Loucy (cell line): ENCODE results near the gene RAB35.

Experiments used
- H2AFZ ChIP-seq: fragments of 200-600 bp; sonication (generic); 2 replicates; pipeline ENCODE4 v1.6.0; 2016; ENCODE audit warnings: antibody characterized with exemption, mild to moderate bottlenecking, low read length, moderate library complexity
- H3F3A ChIP-seq: fragments of 200-600 bp; 2 replicates; pipeline ENCODE4 v1.6.0; 2016; ENCODE audit warnings: antibody characterized with exemption, low read depth, mild to moderate bottlenecking
- H3K27me3 ChIP-seq: fragments of 200-600 bp; sonication (generic); 2 replicates; pipeline ENCODE4 v1.6.1; 2014; ENCODE audit warnings: low read length, mild to moderate bottlenecking; ENCODE audit not compliant: insufficient read depth, poor library complexity, severe bottlenecking
- H3K36me3 ChIP-seq: fragments of 200-600 bp; sonication (generic); 2 replicates; pipeline ENCODE4 v1.6.1; 2016; ENCODE audit warnings: low read length; ENCODE audit not compliant: insufficient read depth
- H3K4me1 ChIP-seq: fragments of 200-600 bp; sonication (generic); 2 replicates; pipeline ENCODE4 v1.5.1; 2014; ENCODE audit warnings: low read length, mild to moderate bottlenecking; ENCODE audit not compliant: insufficient read depth, poor library complexity, severe bottlenecking
- H3K4me2 ChIP-seq: fragments of 200-600 bp; sonication (generic); 2 replicates; pipeline ENCODE4 v1.6.0; 2014; ENCODE audit warnings: antibody characterized with exemption, low read length, low read depth, mild to moderate bottlenecking; ENCODE audit not compliant: poor library complexity, severe bottlenecking
- H3K4me3 ChIP-seq: fragments of 200-600 bp; sonication (generic); 2 replicates; pipeline ENCODE4 v1.5.1; 2014; ENCODE audit warnings: low read length, mild to moderate bottlenecking, mixed read lengths; ENCODE audit not compliant: poor library complexity, severe bottlenecking
- H3K79me2 ChIP-seq: fragments of 200-600 bp; sonication (generic); 2 replicates; pipeline ENCODE4 v1.6.1; 2014; ENCODE audit warnings: low read length; ENCODE audit not compliant: insufficient read depth
- H3K9ac ChIP-seq: fragments of 200-600 bp; sonication (generic); 2 replicates; pipeline ENCODE4 v1.6.0; 2014; ENCODE audit warnings: mild to moderate bottlenecking, low read depth, low read length, moderate library complexity; ENCODE audit not compliant: poor library complexity, severe bottlenecking
- H3K9me2 ChIP-seq: fragments of 200-600 bp; sonication (generic); replicated peaks from 2 replicates; pipeline ENCODE4 v1.6.1; 2016; ENCODE audit warnings: low read depth, low read length, mixed read lengths
- H3K9me3 ChIP-seq: fragments of 200-600 bp; sonication (generic); 2 replicates; pipeline ENCODE4 v1.6.1; 2014; ENCODE audit warnings: mild to moderate bottlenecking, antibody characterized with exemption, low read length, low read depth; ENCODE audit not compliant: insufficient read depth
- H4K20me1 ChIP-seq: fragments of 200-600 bp; sonication (generic); 2 replicates; pipeline ENCODE4 v1.6.0; 2014; ENCODE audit warnings: antibody characterized with exemption, low read length, mild to moderate bottlenecking; ENCODE audit not compliant: insufficient read depth, poor library complexity, severe bottlenecking
- CTCF ChIP-seq: fragments of 200-600 bp; sonication (generic); conservative IDR thresholded peaks from 2 replicates; pipeline ENCODE4 v1.5.1; 2014; ENCODE audit warnings: mild to moderate bottlenecking, antibody characterized with exemption, low read length
- EZH2phosphoT487 ChIP-seq: fragments of 200-600 bp; IDR thresholded peaks from 2 replicates; pipeline ENCODE4 v1.6.1; 2018; ENCODE audit warnings: antibody characterized with exemption, mild to moderate bottlenecking, moderate library complexity, borderline replicate concordance

The RAB35 gene

GRCh38 chr12:120144215-120144614 is 27.7 kb upstream of the RAB35 start:
- Histone ChIP-seq H3F3A (no peaks in the 10 kb centered on the region), H3K4me2 (no peak overlapping the region), H3K9me2 (no peaks in the 10 kb centered on the region), H3K9ac (no peak overlapping the region), H3K9me3 (no peaks in the 10 kb centered on the region), H3K4me1 (no peaks in the 10 kb centered on the region), H2AFZ (no peak overlapping the region), H4K20me1 (no peaks in the 10 kb centered on the region), H3K27me3 (no peaks in the 10 kb centered on the region), H3K36me3 (peaks cover 87% of the 10 kb centered on the region; the same call in 1 of the 2 replicates), H3K79me2 (no peaks in the 10 kb centered on the region), H3K4me3 (no peak overlapping the region)
- TF ChIP-seq EZH2phosphoT487 = no peak

GRCh38 chr12:120142231-120142877 is 25.8 kb upstream of the RAB35 start:
- Histone ChIP-seq H3K9me2 (no peaks in the 10 kb centered on the region), H3K4me2 (no peak overlapping the region), H3F3A (no peaks in the 10 kb centered on the region), H3K9ac (no peak overlapping the region), H2AFZ (no peak overlapping the region), H3K9me3 (no peaks in the 10 kb centered on the region), H3K36me3 (peaks cover 83% of the 10 kb centered on the region; the same call in 1 of the 2 replicates), H3K4me3 (no peak overlapping the region), H3K79me2 (no peaks in the 10 kb centered on the region), H3K4me1 (no peaks in the 10 kb centered on the region), H4K20me1 (no peaks in the 10 kb centered on the region), H3K27me3 (no peaks in the 10 kb centered on the region)
- no peak for TF ChIP-seq CTCF
- no peak for TF ChIP-seq EZH2phosphoT487

- Histone ChIP-seq H3K4me2 (no peak overlapping the region), H3K79me2 (no peaks in the 10 kb centered on the region), H2AFZ (no peak overlapping the region), H3K9me3 (no peaks in the 10 kb centered on the region), H3F3A (no peaks in the 10 kb centered on the region), H3K4me1 (no peaks in the 10 kb centered on the region), H3K9ac (no peak overlapping the region), H3K4me3 (no peak overlapping the region), H3K27me3 (no peaks in the 10 kb centered on the region), H3K9me2 (no peaks in the 10 kb centered on the region), H3K36me3 (peaks cover 83% of the 10 kb centered on the region; the same call in 1 of the 2 replicates), H4K20me1 (no peaks in the 10 kb centered on the region)
- no peak for TF ChIP-seq EZH2phosphoT487
These were observed 24.8 kb upstream of the RAB35 start for GRCh38 chr12:120141336-120141735.

- no peak overlapping the region for H3K4me2 ChIP-seq
- H3K79me2 ChIP-seq = no peaks in the 10 kb centered on the region
- H3K9me2 ChIP-seq = no peaks in the 10 kb centered on the region
- H3K9ac ChIP-seq = no peak overlapping the region
- no peaks in the 10 kb centered on the region for H4K20me1 ChIP-seq
- no peaks in the 10 kb centered on the region for H3K27me3 ChIP-seq
- no peaks in the 10 kb centered on the region for H3F3A ChIP-seq
- H3K4me1 ChIP-seq = no peaks in the 10 kb centered on the region
- H2AFZ ChIP-seq = no peak overlapping the region
- no peak overlapping the region for H3K4me3 ChIP-seq
- H3K9me3 ChIP-seq = no peaks in the 10 kb centered on the region
- TF ChIP-seq EZH2phosphoT487 (no peak), CTCF (no peak)
- H3K36me3 ChIP-seq = peaks cover 87% of the 10 kb centered on the region; the same call in 1 of the 2 replicates
These were observed 24.1 kb upstream of the RAB35 start for GRCh38 chr12:120140603-120141002.
